Measurements from ENCODE around the gene SLC6A5. TPM values are rescaled to one million over a fixed set of nuclear protein-coding genes. Genes with fewer than 3 reads are reported as not detected.
"Not testable (repeated sequence)": the region's sequence is repeated elsewhere in the genome, so short reads cannot be mapped to it uniquely, and the experiment has no call there.

SLC6A5 gene
- polyA plus RNA-seq (ENCODE audit: insufficient read length): not detected

- peak; percentile 46 for DNase-seq
These were observed at the start of gene SLC6A5 for GRCh38 chr11:20599221-20600019. TSS of gene SLC6A5 (plus strand) at chr11:20599608. CDS start at chr11:20599673, 65 bp downstream.

GRCh38 chr11:20551096-20551495 is 48.3 kb upstream of the SLC6A5 start:
- no peak for DNase-seq

- DNase-seq: no peak
These were observed 43.6 kb upstream of the SLC6A5 start for GRCh38 chr11:20555783-20556182.

- not testable (repeated sequence) for DNase-seq
These were observed 43.0 kb upstream of the SLC6A5 start for GRCh38 chr11:20556396-20556795.

GRCh38 chr11:20558741-20559140 is 40.7 kb upstream of the SLC6A5 start:
- DNase-seq: no peak

GRCh38 chr11:20559523-20560300 is 39.7 kb upstream of the SLC6A5 start:
- DNase-seq: no peak

- no peak for DNase-seq
These were observed 37.5 kb upstream of the SLC6A5 start for GRCh38 chr11:20561915-20562314.

GRCh38 chr11:20563866-20564265 is 35.5 kb upstream of the SLC6A5 start:
- DNase-seq: peak; percentile 3

- no peak for DNase-seq
These were observed 34.4 kb upstream of the SLC6A5 start for GRCh38 chr11:20564846-20565635.

- DNase-seq: not testable (repeated sequence)
These were observed 33.3 kb upstream of the SLC6A5 start for GRCh38 chr11:20566115-20566514.

- no peak for DNase-seq
These were observed 32.6 kb upstream of the SLC6A5 start for GRCh38 chr11:20566591-20567434.

GRCh38 chr11:20579725-20580124 is 19.7 kb upstream of the SLC6A5 start:
- not testable (repeated sequence) for DNase-seq

- DNase-seq: no peak
These were observed 16.2 kb upstream of the SLC6A5 start for GRCh38 chr11:20583201-20583600.

- no peak for DNase-seq
These were observed 15.2 kb upstream of the SLC6A5 start for GRCh38 chr11:20584093-20584774.

- DNase-seq: no peak
These were observed 9.6 kb upstream of the SLC6A5 start for GRCh38 chr11:20589796-20590195.

GRCh38 chr11:20590381-20590780 is 9.0 kb upstream of the SLC6A5 start:
- DNase-seq: no peak

GRCh38 chr11:20592741-20593140 is 6.7 kb upstream of the SLC6A5 start:
- DNase-seq: no peak

- DNase-seq: no peak
These were observed 4.9 kb upstream of the SLC6A5 start for GRCh38 chr11:20594274-20595061.

GRCh38 chr11:20595101-20595500 is 4.3 kb upstream of the SLC6A5 start:
- no peak for DNase-seq

Measured in hindlimb muscle (tissue), 1 donor.